HCT116 (cell line): Measurements from ENCODE around the gene FKBP1A. TPM values are rescaled to one million over a fixed set of nuclear protein-coding genes. Genes with fewer than 3 reads are reported as not detected.

Experiments used
- ATAC-seq: fragments of 200-7000 bp; cut with Tn5 transposase; 2 replicates; pipeline ENCODE4 v1.9.1; 2020; ENCODE audit warnings: mild to moderate bottlenecking, moderate library complexity
- BruUV-seq: library from RNA; stranded (reverse); fragments of 400-500 nt; replicated peaks from 2 replicates; lab custom pipeline; 2021; lab: Mats Ljungman, UMichigan
- CTCF ChIA-PET: fragments of 300-600 bp; sonication (Branson Sonifier 250); formaldehyde crosslinking; loops from one replicate; lab custom pipeline; 2021; ENCODE audit warnings: antibody characterized with exemption; lab: Charles Lee
- POLR2A ChIA-PET: fragments of 300-600, 350-600 bp; sonication (Branson Sonifier 250); formaldehyde crosslinking; loops from one replicate; lab custom pipeline; 2021; ENCODE audit warnings: antibody characterized with exemption; lab: Charles Lee
- RAD21 ChIA-PET, 2 experiments: fragments of 300-600 bp; sonication (Branson Sonifier 250); formaldehyde crosslinking; loops; one replicate each; lab custom pipeline; 2023; ENCODE audit warnings: low total read pairs in 2 of 2; ENCODE audit not compliant: uncharacterized antibody in 2 of 2, unreplicated experiment in 2 of 2, low non-redundant PET in 1 of 2; lab: Charles Lee
- DNase-seq: peaks from one replicate; pipeline ENCODE4 v3.0.0-alpha.2; 2010; ENCODE audit warnings: low read depth, low spot score
- H2AFZ ChIP-seq: fragments of 200-600 bp; shearing (Covaris generic), sonication (generic); 2 replicates; pipeline ENCODE4 v1.6.1; 2017; ENCODE audit warnings: low read depth, mixed run types, mixed read lengths, antibody characterized with exemption, low read length; ENCODE audit not compliant: poor library complexity, severe bottlenecking
- H3K27ac ChIP-seq: 2 replicates; pipeline ENCODE4 v1.5.1; 2012; ENCODE audit warnings: low read depth, low read length
- H3K27me3 ChIP-seq: fragments of 200-600 bp; sonication (generic); 2 replicates; pipeline ENCODE4 v1.6.1; 2016; ENCODE audit warnings: mixed run types, low read length, mixed read lengths; ENCODE audit not compliant: insufficient read depth
- H3K36me3 ChIP-seq, 2 experiments: fragments of 200-500 bp in 1 of 2; fragments of 200-600 bp in 1 of 2; sonication (Bioruptor generic) in 1 of 2; sonication (generic) in 1 of 2; 2 replicates each; pipeline versions ENCODE4 v1.5.1 to v1.6.1; 2014 to 2016; ENCODE audit warnings: low read length in 2 of 2, inconsistent platforms in 1 of 2, mixed read lengths in 1 of 2, mixed run types in 1 of 2; ENCODE audit not compliant: insufficient read depth in 2 of 2, control insufficient read depth in 1 of 2
- H3K4me1 ChIP-seq, 2 experiments: fragments of 200-600 bp in 1 of 2; sonication (generic) in 1 of 2; 2 replicates each; pipeline versions ENCODE4 v1.5.1 to v1.6.1; 2012 to 2017; ENCODE audit warnings: low read length in 2 of 2, inconsistent platforms in 1 of 2, mild to moderate bottlenecking in 1 of 2, mixed read lengths in 1 of 2, mixed run types in 1 of 2, moderate library complexity in 1 of 2; ENCODE audit not compliant: insufficient read depth in 2 of 2, control insufficient read depth in 1 of 2
- H3K4me2 ChIP-seq: fragments of 200-600 bp; sonication (generic); 2 replicates; pipeline ENCODE4 v1.6.1; 2017; ENCODE audit warnings: mixed run types, low read length, mixed read lengths
- H3K4me3 ChIP-seq, 2 experiments: fragments of 200-600 bp in 1 of 2; sonication (generic) in 1 of 2; replicated peaks in 1 of 2; 2 replicates each; pipeline ENCODE4 v1.5.1; 2011 to 2016; ENCODE audit warnings: low read length in 2 of 2, control low read depth in 1 of 2, low read depth in 1 of 2, mild to moderate bottlenecking in 1 of 2, mixed read lengths in 1 of 2, mixed run types in 1 of 2
- H3K79me2 ChIP-seq: fragments of 200-600 bp; sonication (generic); 2 replicates; pipeline ENCODE4 v1.6.1; 2017; ENCODE audit warnings: mild to moderate bottlenecking, mixed run types, low read length, moderate library complexity, mixed read lengths; ENCODE audit not compliant: insufficient read depth
- H3K9ac ChIP-seq: fragments of 200-600 bp; sonication (generic); 2 replicates; pipeline ENCODE4 v1.6.1; 2016; ENCODE audit warnings: low read length, mixed read lengths
- H3K9me2 ChIP-seq: fragments of 200-600 bp; sonication (generic), shearing (Covaris generic); 2 replicates; pipeline ENCODE4 v1.6.1; 2017; ENCODE audit warnings: mixed run types, mild to moderate bottlenecking, moderate library complexity; ENCODE audit not compliant: insufficient read depth
- H3K9me3 ChIP-seq, 2 experiments: fragments of 200-500 bp in 1 of 2; fragments of 200-600 bp in 1 of 2; sonication (Bioruptor generic) in 1 of 2; sonication (generic) in 1 of 2; 2 replicates each; pipeline ENCODE4 v1.6.1; 2014 to 2017; ENCODE audit warnings: low read length in 2 of 2, mixed read lengths in 2 of 2, inconsistent platforms in 1 of 2, low read depth in 1 of 2, mild to moderate bottlenecking in 1 of 2, mixed run types in 1 of 2, moderate library complexity in 1 of 2; ENCODE audit not compliant: control insufficient read depth in 1 of 2, insufficient read depth in 1 of 2
- H4K20me1 ChIP-seq: fragments of 200-600 bp; sonication (generic), shearing (Covaris generic); 2 replicates; pipeline ENCODE4 v1.6.1; 2017; ENCODE audit warnings: mixed run types, mild to moderate bottlenecking, moderate library complexity; ENCODE audit not compliant: insufficient read depth
- CBX3 ChIP-seq: IDR thresholded peaks from 2 replicates; pipeline ENCODE4 v1.6.1; 2012; ENCODE audit warnings: low read depth
- CEBPB ChIP-seq: IDR thresholded peaks from 2 replicates; pipeline ENCODE4 v1.6.1; 2012; ENCODE audit warnings: low read depth
- EGR1 ChIP-seq: IDR thresholded peaks from 2 replicates; pipeline ENCODE4 v1.6.1; 2012; ENCODE audit warnings: low read depth
- EZH2phosphoT487 ChIP-seq: fragments of 200-600 bp; IDR thresholded peaks from 2 replicates; pipeline ENCODE4 v1.6.1; 2018; ENCODE audit warnings: antibody characterized with exemption, borderline replicate concordance
- FOSL1 ChIP-seq: IDR thresholded peaks from 2 replicates; pipeline ENCODE4 v1.6.1; 2012; ENCODE audit warnings: low read depth
- JUND ChIP-seq: IDR thresholded peaks from 2 replicates; pipeline ENCODE4 v1.6.1; 2012
- POLR2A ChIP-seq: IDR thresholded peaks from 2 replicates; pipeline ENCODE4 v1.7.0; 2011; ENCODE audit warnings: borderline replicate concordance; ENCODE audit not compliant: insufficient read depth, insufficient read length; ENCODE audit errors: extremely low read depth
- RAD21 ChIP-seq: IDR thresholded peaks from 2 replicates; pipeline ENCODE4 v1.6.1; 2012; ENCODE audit warnings: low read depth, mild to moderate bottlenecking
- SIN3A ChIP-seq: IDR thresholded peaks from 2 replicates; pipeline ENCODE4 v1.6.1; 2012; ENCODE audit warnings: low read depth
- SP1 ChIP-seq: IDR thresholded peaks from 2 replicates; pipeline ENCODE4 v1.6.1; 2012; ENCODE audit warnings: low read depth
- SRF ChIP-seq: IDR thresholded peaks from 2 replicates; pipeline ENCODE4 v1.6.1; 2012; ENCODE audit warnings: low read depth
- TCF7L2 ChIP-seq: IDR thresholded peaks from 2 replicates; pipeline ENCODE4 v1.7.0; 2011; ENCODE audit warnings: borderline replicate concordance, inconsistent platforms; ENCODE audit not compliant: insufficient read depth, insufficient read length; ENCODE audit errors: extremely low read depth
- YY1 ChIP-seq: IDR thresholded peaks from 2 replicates; pipeline ENCODE4 v1.6.1; 2011; ENCODE audit warnings: low read length, low read depth, moderate library complexity, mild to moderate bottlenecking; ENCODE audit not compliant: insufficient replicate concordance; ENCODE audit errors: extremely low read depth
- ZNF274 ChIP-seq: fragments of 200-500 bp; sonication (Bioruptor generic); IDR thresholded peaks from 2 replicates; pipeline ENCODE4 v1.6.1; 2014; ENCODE audit warnings: mild to moderate bottlenecking, low read depth, low read length, inconsistent platforms
- intact Hi-C: fragments of 100-400 bp; cut with micrococcal nuclease; formaldehyde crosslinking; loops from 2 replicates; pipeline ENCODE4 v1.10.0; 2022
- total RNA-seq: library from RNA; stranded (reverse); gene quantifications from one replicate; pipeline ENCODE4 v1.2.1, GENCODE V29; 2021; ENCODE audit not compliant: unreplicated experiment
- TF ChIP-seq, protein P1 (sequence below): IDR thresholded peaks from 2 replicates; pipeline ENCODE4 v1.6.1; 2012
- TF ChIP-seq, protein P2 (sequence below): IDR thresholded peaks from 2 replicates; pipeline ENCODE4 v1.6.1; 2012; ENCODE audit warnings: low read depth
- TF ChIP-seq, protein P3 (sequence below): IDR thresholded peaks from 2 replicates; pipeline ENCODE4 v1.6.1; 2012
- TF ChIP-seq, protein P4 (sequence below): IDR thresholded peaks from 2 replicates; pipeline ENCODE4 v1.6.1; 2011; ENCODE audit warnings: mild to moderate bottlenecking, low read length, moderate library complexity; ENCODE audit not compliant: insufficient replicate concordance; ENCODE audit errors: extremely low read depth

The FKBP1A gene
- total RNA-seq, 1 experiment from 2014 or later, result 259 TPM

DNA sequence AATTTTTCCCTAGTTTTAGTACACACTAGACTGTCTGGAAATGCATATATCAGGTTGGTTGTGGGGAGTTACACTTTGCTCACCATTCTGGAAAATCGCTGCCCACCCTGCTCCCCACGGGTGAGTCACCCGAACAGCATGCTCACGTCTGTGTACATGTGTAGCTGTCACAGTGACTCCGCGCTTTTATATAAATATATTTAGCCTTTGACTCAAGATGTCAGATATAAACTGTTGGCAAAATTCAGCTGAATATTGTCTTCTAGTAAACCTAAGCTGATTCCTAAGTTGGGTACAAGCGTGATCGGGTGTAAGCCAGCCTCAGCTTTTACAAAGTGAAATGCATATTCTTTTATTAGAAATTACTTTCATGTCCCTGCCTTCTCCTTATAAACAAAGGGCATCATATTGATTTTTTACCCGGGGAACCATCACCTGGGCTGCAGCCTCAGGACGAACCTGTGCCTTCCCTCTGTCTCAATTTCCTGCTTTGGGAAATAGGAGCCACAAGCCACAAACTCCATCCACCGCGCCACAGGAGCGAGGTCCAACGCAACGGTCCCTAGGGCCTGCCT is 68.2 kb downstream of the FKBP1A start:
- Histone ChIP-seq H3K4me3 (peak overlapping the region; percentile 93 to 97), H3K79me2 (peaks cover 45% of the 10 kb centered on the region), H3K27ac (no peak overlapping the region; the same call in 1 of the 2 replicates), H3K9me3 (no peaks in the 10 kb centered on the region), H2AFZ (peak overlapping the region; percentile 52), H3K4me1 (peaks cover 32 to 48% of the 10 kb centered on the region in 2 experiments), H3K4me2 (peak overlapping the region; percentile 94), H4K20me1 (no peaks in the 10 kb centered on the region), H3K27me3 (no peaks in the 10 kb centered on the region), H3K9me2 (no peaks in the 10 kb centered on the region), H3K36me3 (no peaks in the 10 kb centered on the region), H3K9ac (peak overlapping the region; percentile 99)
- intact Hi-C loops, result loop anchor here (5.0 kb wide), 2 partner anchors 68 to 143 kb away; partner anchors contain the start of genes FKBP1A and NSFL1C
- TF ChIP-seq ZNF274 (no peak), EGR1 (no peak), JUND (no peak), SIN3A (no peak; the same call in 1 of the 2 replicates), SP1 (no peak), POLR2A (no peak), SRF (no peak), CBX3 (no peak), TCF7L2 (no peak), FOSL1 (no peak), RAD21 (no peak), EZH2phosphoT487 (no peak), YY1 (no peak), CEBPB (no peak)
- TF ChIP-seq, protein P1, sequence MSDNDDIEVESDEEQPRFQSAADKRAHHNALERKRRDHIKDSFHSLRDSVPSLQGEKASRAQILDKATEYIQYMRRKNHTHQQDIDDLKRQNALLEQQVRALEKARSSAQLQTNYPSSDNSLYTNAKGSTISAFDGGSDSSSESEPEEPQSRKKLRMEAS, result no peak
- TF ChIP-seq, protein P2, sequence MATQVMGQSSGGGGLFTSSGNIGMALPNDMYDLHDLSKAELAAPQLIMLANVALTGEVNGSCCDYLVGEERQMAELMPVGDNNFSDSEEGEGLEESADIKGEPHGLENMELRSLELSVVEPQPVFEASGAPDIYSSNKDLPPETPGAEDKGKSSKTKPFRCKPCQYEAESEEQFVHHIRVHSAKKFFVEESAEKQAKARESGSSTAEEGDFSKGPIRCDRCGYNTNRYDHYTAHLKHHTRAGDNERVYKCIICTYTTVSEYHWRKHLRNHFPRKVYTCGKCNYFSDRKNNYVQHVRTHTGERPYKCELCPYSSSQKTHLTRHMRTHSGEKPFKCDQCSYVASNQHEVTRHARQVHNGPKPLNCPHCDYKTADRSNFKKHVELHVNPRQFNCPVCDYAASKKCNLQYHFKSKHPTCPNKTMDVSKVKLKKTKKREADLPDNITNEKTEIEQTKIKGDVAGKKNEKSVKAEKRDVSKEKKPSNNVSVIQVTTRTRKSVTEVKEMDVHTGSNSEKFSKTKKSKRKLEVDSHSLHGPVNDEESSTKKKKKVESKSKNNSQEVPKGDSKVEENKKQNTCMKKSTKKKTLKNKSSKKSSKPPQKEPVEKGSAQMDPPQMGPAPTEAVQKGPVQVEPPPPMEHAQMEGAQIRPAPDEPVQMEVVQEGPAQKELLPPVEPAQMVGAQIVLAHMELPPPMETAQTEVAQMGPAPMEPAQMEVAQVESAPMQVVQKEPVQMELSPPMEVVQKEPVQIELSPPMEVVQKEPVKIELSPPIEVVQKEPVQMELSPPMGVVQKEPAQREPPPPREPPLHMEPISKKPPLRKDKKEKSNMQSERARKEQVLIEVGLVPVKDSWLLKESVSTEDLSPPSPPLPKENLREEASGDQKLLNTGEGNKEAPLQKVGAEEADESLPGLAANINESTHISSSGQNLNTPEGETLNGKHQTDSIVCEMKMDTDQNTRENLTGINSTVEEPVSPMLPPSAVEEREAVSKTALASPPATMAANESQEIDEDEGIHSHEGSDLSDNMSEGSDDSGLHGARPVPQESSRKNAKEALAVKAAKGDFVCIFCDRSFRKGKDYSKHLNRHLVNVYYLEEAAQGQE, result no peak
- TF ChIP-seq, protein P3, sequence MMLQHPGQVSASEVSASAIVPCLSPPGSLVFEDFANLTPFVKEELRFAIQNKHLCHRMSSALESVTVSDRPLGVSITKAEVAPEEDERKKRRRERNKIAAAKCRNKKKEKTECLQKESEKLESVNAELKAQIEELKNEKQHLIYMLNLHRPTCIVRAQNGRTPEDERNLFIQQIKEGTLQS, result no peak
- TF ChIP-seq, protein P4, sequence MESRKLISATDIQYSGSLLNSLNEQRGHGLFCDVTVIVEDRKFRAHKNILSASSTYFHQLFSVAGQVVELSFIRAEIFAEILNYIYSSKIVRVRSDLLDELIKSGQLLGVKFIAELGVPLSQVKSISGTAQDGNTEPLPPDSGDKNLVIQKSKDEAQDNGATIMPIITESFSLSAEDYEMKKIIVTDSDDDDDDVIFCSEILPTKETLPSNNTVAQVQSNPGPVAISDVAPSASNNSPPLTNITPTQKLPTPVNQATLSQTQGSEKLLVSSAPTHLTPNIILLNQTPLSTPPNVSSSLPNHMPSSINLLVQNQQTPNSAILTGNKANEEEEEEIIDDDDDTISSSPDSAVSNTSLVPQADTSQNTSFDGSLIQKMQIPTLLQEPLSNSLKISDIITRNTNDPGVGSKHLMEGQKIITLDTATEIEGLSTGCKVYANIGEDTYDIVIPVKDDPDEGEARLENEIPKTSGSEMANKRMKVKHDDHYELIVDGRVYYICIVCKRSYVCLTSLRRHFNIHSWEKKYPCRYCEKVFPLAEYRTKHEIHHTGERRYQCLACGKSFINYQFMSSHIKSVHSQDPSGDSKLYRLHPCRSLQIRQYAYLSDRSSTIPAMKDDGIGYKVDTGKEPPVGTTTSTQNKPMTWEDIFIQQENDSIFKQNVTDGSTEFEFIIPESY, result no peak
- ChIA-PET CTCF (no interaction called here), POLR2A (no interaction called here), RAD21 (no interaction called here)
- no TSS peak for BruUV-seq
- ATAC-seq (peak; percentile 41), DNase-seq (no peak)
